Central memory CD4-positive, alpha-beta T cell (primary cell): ENCODE results near the gene CDKL2.
"Not testable (repeated sequence)": the region's sequence is repeated elsewhere in the genome, so short reads cannot be mapped to it uniquely, and the experiment has no call there.

Source experiments
- DNase-seq: peaks from one replicate; pipeline ENCODE4 v3.0.0; 2022

The CDKL2 gene

DNA sequence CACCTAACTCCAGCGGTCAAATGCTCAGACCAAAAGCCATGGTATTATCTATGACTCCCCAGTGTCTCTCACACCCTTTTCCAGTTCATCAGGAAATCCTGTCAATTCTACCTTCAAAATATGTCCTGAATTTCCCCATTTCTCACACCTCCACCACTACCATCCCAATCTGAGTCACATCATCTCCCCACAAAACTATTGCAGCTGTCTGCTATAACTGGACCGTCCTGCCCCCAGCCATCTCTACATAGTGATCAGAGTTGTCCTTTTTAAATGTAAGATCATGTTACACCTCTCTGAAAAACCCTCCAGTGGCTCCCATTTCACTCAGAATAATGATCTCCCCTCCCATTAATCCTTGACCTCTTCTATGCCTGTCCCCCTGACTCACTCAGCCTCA is 81.3 kb downstream of the CDKL2 start:
- DNase-seq: no peak

- DNase-seq: no peak
These were observed 82.5 kb downstream of the CDKL2 start for GRCh38 chr4:75547647-75548387.

- no peak for DNase-seq
These were observed 84.8 kb downstream of the CDKL2 start for GRCh38 chr4:75545526-75545925.

DNA sequence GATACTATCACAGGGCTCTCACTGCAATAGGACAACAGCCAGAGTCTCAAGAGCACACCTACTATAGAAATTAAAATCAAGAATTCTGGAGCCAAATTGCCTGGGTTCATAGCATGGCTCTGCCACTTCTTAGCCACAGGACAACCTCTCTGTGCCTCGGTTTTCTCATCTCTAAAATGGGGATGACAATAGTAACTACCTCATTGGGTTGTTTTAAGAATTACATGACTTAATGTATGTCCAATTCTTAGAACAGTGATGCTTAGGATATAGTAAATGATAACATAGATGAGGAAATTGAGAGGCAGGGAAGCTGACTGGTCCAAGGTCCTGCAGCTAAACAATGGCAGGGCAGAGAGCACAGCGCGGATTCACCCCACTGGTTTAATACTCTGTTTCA is 85.5 kb downstream of the CDKL2 start:
- no peak for DNase-seq

DNA sequence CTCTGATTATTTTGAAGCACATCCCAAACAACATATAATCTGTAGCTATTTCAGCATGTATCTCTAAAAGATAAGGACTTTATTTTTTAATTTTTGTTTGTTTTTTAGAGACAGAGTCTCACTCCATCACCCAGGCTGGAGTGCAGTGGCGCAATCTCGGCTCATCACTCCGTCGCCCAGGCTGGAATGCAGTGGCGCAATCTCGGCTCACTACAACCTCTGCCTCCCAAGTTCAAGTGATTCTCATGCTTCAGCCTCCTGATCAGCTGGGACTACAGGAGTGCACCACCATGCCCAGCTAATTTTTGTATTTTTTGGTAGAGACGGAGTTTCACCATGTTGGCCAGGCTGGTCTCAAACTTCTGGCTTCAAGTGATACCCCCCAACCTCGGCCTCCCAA is 86.1 kb downstream of the CDKL2 start:
- DNase-seq: not testable (repeated sequence)

GRCh38 chr4:75542824-75543223 is 87.5 kb downstream of the CDKL2 start:
- no peak for DNase-seq

DNA sequence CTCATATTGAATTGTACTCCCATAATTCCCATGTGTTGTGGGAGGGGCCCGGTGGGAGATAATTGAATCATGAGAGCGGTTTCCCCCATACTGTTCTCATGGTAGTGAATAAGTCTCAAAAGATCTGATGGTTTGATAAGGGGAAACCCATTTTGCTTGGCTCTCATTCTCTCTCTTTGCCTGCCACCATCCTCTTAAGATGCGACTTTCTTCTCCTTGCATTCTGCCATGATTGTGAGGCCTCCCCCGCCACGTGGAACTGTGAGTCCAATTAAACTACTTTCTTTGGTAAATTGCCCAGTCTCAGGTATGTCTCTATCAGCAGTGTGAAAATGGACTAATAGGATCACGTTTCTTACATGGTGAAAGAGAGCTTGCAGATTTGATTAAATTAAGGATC is 93.0 kb downstream of the CDKL2 start:
- not testable (repeated sequence) for DNase-seq

- DNase-seq: not testable (repeated sequence)
These were observed 96.4 kb downstream of the CDKL2 start for GRCh38 chr4:75533926-75534325.

- DNase-seq: not testable (repeated sequence)
These were observed 96.9 kb downstream of the CDKL2 start for GRCh38 chr4:75533339-75533887.

GRCh38 chr4:75531536-75532143 is 98.7 kb downstream of the CDKL2 start:
- DNase-seq: not testable (repeated sequence)

GRCh38 chr4:75530556-75531322 is 99.6 kb downstream of the CDKL2 start:
- DNase-seq: no peak
